AG04450 (cell line): ENCODE measurements around the gene ABLIM2. TPM values are rescaled to one million over a fixed set of nuclear protein-coding genes. Genes with fewer than 3 reads are reported as not detected.

Source experiments
- CTCF ChIA-PET: fragments of 300-600, 350-600 bp; formaldehyde crosslinking; extraction: SDS; loops from one replicate; lab custom pipeline; 2022; ENCODE audit warnings: antibody characterized with exemption, inconsistent platforms; lab: Charles Lee
- POLR2A ChIA-PET: fragments of 350-600 bp; formaldehyde crosslinking; extraction: SDS; loops from one replicate; lab custom pipeline; 2021; ENCODE audit warnings: antibody characterized with exemption, inconsistent platforms; lab: Yijun Ruan, JAX
- DNase-seq: peaks from one replicate; pipeline ENCODE4 v3.0.0-alpha.2; 2011; ENCODE audit warnings: low read depth, low spot score
- H3K27ac ChIP-seq: one replicate; pipeline ENCODE4 v1.5.1; 2012; ENCODE audit warnings: low read depth, low read length, control low read depth
- H3K27me3 ChIP-seq: one replicate; pipeline ENCODE4 v1.6.0; 2012; ENCODE audit warnings: low read length; ENCODE audit not compliant: control insufficient read depth, insufficient read depth
- H3K4me3 ChIP-seq: 2 replicates; pipeline ENCODE4 v1.5.1; 2011; ENCODE audit warnings: mild to moderate bottlenecking, low read depth, low read length, control low read depth
- H3K9me3 ChIP-seq: 2 replicates; pipeline ENCODE4 v1.5.1; 2012; ENCODE audit warnings: low read length; ENCODE audit not compliant: control insufficient read depth, insufficient read depth
- polyA plus RNA-seq: library from polyadenylated mRNA; depleted of rRNA; stranded (reverse); fragments of >200 nt; gene quantifications from 2 replicates; pipeline ENCODE4 v1.2.3, GENCODE V29; 2011
- TF ChIP-seq, protein P1 (sequence below): IDR thresholded peaks from 2 replicates; pipeline ENCODE4 v1.5.1; 2011; ENCODE audit warnings: low read depth, low read length, control low read depth, inconsistent platforms

ABLIM2 gene
- polyA plus RNA-seq, 1 experiment, result not detected

GRCh38 chr4:8106451-8107025 lies 52.1 kb downstream of the ABLIM2 start:
- ChIA-PET POLR2A (no interaction called here), CTCF (no interaction called here)
- peaks cover 47% of the 10 kb centered on the region for H3K27me3 ChIP-seq
- no peak for DNase-seq
- TF ChIP-seq, protein P1, sequence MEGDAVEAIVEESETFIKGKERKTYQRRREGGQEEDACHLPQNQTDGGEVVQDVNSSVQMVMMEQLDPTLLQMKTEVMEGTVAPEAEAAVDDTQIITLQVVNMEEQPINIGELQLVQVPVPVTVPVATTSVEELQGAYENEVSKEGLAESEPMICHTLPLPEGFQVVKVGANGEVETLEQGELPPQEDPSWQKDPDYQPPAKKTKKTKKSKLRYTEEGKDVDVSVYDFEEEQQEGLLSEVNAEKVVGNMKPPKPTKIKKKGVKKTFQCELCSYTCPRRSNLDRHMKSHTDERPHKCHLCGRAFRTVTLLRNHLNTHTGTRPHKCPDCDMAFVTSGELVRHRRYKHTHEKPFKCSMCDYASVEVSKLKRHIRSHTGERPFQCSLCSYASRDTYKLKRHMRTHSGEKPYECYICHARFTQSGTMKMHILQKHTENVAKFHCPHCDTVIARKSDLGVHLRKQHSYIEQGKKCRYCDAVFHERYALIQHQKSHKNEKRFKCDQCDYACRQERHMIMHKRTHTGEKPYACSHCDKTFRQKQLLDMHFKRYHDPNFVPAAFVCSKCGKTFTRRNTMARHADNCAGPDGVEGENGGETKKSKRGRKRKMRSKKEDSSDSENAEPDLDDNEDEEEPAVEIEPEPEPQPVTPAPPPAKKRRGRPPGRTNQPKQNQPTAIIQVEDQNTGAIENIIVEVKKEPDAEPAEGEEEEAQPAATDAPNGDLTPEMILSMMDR, result no peak
- H3K9me3 ChIP-seq, result peaks cover 12% of the 10 kb centered on the region
- H3K4me3 ChIP-seq, result no peak overlapping the region
- H3K27ac ChIP-seq, result no peak overlapping the region

DNA sequence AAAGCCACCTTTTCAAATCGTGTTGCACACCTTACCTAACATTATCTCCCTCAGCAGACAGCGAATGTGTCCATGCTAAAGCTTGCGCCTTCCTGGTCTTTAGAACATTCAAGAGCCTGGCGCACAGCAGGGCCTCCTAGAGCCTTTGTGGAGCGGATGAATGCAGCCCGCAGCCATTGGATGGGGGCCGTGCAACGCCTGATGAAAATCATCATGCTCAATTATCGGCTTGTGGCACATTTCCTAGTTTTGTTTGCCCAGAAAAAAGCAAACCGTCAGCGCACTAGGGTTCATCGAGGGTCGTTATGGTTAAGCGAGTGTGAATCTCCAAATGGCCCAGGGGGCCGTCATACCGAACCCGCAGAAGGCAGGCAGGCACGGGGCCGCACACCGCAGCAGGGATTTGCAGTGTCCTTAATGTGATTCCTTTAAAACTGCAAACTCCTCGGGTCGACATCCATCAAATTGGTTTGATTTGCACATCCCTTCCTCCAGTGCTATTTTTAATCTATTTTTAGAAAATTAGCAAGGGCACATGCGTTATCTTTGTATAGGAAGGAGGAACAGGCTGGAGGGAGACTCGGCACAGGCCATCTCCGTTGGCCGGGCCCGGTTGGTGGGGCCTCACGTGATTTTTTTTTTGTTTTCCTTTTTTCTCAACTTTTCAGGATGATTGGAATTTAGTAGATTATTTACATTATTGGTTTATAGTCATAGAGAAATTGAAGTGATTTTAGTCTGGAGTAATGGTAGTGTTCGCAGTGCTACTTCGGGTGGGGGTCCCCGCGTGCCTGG lies 53.1 kb downstream of the ABLIM2 start:
- Histone ChIP-seq H3K27me3 (peaks cover 43% of the 10 kb centered on the region), H3K9me3 (peaks cover 12% of the 10 kb centered on the region), H3K4me3 (no peak overlapping the region), H3K27ac (no peak overlapping the region)
- TF ChIP-seq, protein P1, result no peak
- ChIA-PET POLR2A (no interaction called here), CTCF (no interaction called here)
- DNase-seq, result no peak

GRCh38 chr4:8104491-8105305 lies 53.9 kb downstream of the ABLIM2 start:
- ChIA-PET CTCF (no interaction called here), POLR2A (no interaction called here)
- H3K27me3 ChIP-seq, result peaks cover 42% of the 10 kb centered on the region
- H3K4me3 ChIP-seq, result no peak overlapping the region
- no peak for DNase-seq
- H3K9me3 ChIP-seq, result peaks cover 12% of the 10 kb centered on the region
- no peak overlapping the region for H3K27ac ChIP-seq
- TF ChIP-seq, protein P1, result no peak

- Histone ChIP-seq H3K27ac (no peak overlapping the region), H3K9me3 (peaks cover 12% of the 10 kb centered on the region), H3K27me3 (peaks cover 39% of the 10 kb centered on the region), H3K4me3 (no peak overlapping the region)
- TF ChIP-seq, protein P1, result no peak
- no peak for DNase-seq
- ChIA-PET POLR2A (no interaction called here), CTCF (no interaction called here)
Measured at GRCh38 chr4:8103421-8104390, 54.9 kb downstream of the ABLIM2 start.
